HEK293T (cell line): Measurements from ENCODE around the gene CLEC4F.

Experiments
- ARNT ChIP-seq: fragments of 450-650 bp; IDR thresholded peaks from 2 replicates; pipeline ENCODE4 v1.6.1; 2017; ENCODE audit warnings: mild to moderate bottlenecking
- BHLHE40 ChIP-seq: fragments of 450-650 bp; IDR thresholded peaks from 2 replicates; pipeline ENCODE4 v1.6.1; 2016; ENCODE audit warnings: mild to moderate bottlenecking, moderate library complexity, borderline replicate concordance
- FOXA1 ChIP-seq: fragments of 450-650 bp; IDR thresholded peaks from 2 replicates; pipeline ENCODE4 v1.6.1; 2016; ENCODE audit warnings: mild to moderate bottlenecking
- FOXM1 ChIP-seq: fragments of 450-650 bp; IDR thresholded peaks from 2 replicates; pipeline ENCODE4 v1.6.1; 2017; ENCODE audit warnings: mild to moderate bottlenecking, borderline replicate concordance
- L3MBTL2 ChIP-seq: fragments of 450-650 bp; conservative IDR thresholded peaks from 2 replicates; pipeline ENCODE4 v1.6.1; 2016; ENCODE audit warnings: mild to moderate bottlenecking
- LEF1 ChIP-seq: fragments of 450-650 bp; IDR thresholded peaks from 2 replicates; pipeline ENCODE4 v1.6.1; 2017; ENCODE audit warnings: mild to moderate bottlenecking, borderline replicate concordance
- PKNOX1 ChIP-seq: fragments of 450-650 bp; IDR thresholded peaks from 2 replicates; pipeline ENCODE4 v1.6.1; 2016
- SUZ12 ChIP-seq: fragments of 450-650 bp; IDR thresholded peaks from 2 replicates; pipeline ENCODE4 v1.6.1; 2016; ENCODE audit warnings: mild to moderate bottlenecking
- TARDBP ChIP-seq: fragments of 450-650 bp; IDR thresholded peaks from 2 replicates; pipeline ENCODE4 v1.6.1; 2016
- ZNF384 ChIP-seq: fragments of 450-650 bp; IDR thresholded peaks from 2 replicates; pipeline ENCODE4 v1.6.1; 2016

GRCh38 chr2:70855667-70856066, 35.3 kb upstream of the CLEC4F start:
- TF ChIP-seq BHLHE40 (no peak), ZNF384 (no peak), SUZ12 (no peak), PKNOX1 (no peak), ARNT (no peak), LEF1 (no peak), TARDBP (no peak), FOXA1 (no peak), L3MBTL2 (no peak), FOXM1 (no peak)
